Tibial nerve (tissue), 4 donors: ENCODE data around the gene SOX8. TPM values are rescaled to one million over a fixed set of nuclear protein-coding genes. Genes with fewer than 3 reads are reported as not detected.

Experiments
- DNase-seq, 2 donors: peaks; one replicate each; pipeline ENCODE4 v3.0.0-alpha.2; 2019; ENCODE audit warnings: low spot score in 2 of 2
- H3K27ac ChIP-seq, 4 donors: fragments of 200-600 bp; sonication (generic) in 3 of 4; one replicate each; pipeline ENCODE4 v1.5.1; 2017 to 2019; ENCODE audit warnings: mild to moderate bottlenecking in 1 of 4
- H3K27me3 ChIP-seq, 2 donors: fragments of 200-600 bp; sonication (generic) in 1 of 2; one replicate each; pipeline versions ENCODE4 v1.5.1 to v1.6.0; 2017 to 2019
- H3K36me3 ChIP-seq, 3 donors: fragments of 200-600 bp; sonication (generic); one replicate each; pipeline ENCODE4 v1.5.1; 2018 to 2019
- H3K4me1 ChIP-seq, 4 donors: fragments of 200-600 bp; sonication (generic) in 3 of 4; one replicate each; pipeline ENCODE4 v1.5.1; 2017 to 2019
- H3K4me3 ChIP-seq, 4 donors: fragments of 200-600 bp; sonication (generic) in 3 of 4; one replicate each; pipeline ENCODE4 v1.5.1; 2017 to 2019; ENCODE audit warnings: mild to moderate bottlenecking in 1 of 4, moderate library complexity in 1 of 4
- H3K9me3 ChIP-seq, 4 donors: fragments of 200-600 bp; sonication (generic) in 3 of 4; one replicate each; pipeline ENCODE4 v1.5.1; 2017 to 2019
- EP300 ChIP-seq, 2 donors: sonication (generic); formaldehyde crosslinking; IDR thresholded peaks; one replicate each; pipeline ENCODE4 v1.6.1; 2017; ENCODE audit warnings: antibody characterized with exemption in 2 of 2, mild to moderate bottlenecking in 1 of 2
- POLR2A ChIP-seq, 2 donors: fragments of 450-650 bp; IDR thresholded peaks; one replicate each; pipeline ENCODE4 v1.6.1; 2017; ENCODE audit warnings: antibody characterized with exemption in 2 of 2, mild to moderate bottlenecking in 2 of 2, moderate library complexity in 2 of 2
- WGBS, 2 donors: methylation state at CpG; one replicate each; pipeline ENCODE4 v1.1.5; 2018; 5-methylcytosine and 5-hydroxymethylcytosine counted together
- total RNA-seq, 4 donors: library from RNA; depleted of rRNA; stranded (reverse); fragments of >200 nt; gene quantifications; one replicate each; pipeline ENCODE4 v1.1.0, GENCODE V29; 2016
- TF ChIP-seq, protein P1 (sequence below), 5 experiments: fragments of 200-600 bp in 3 of 5; fragments of 450-650 bp in 2 of 5; sonication (generic) in 3 of 5; IDR thresholded peaks; one replicate each; pipeline ENCODE4 v1.5.1; 2016 to 2019; ENCODE audit warnings: antibody characterized with exemption in 5 of 5, mild to moderate bottlenecking in 3 of 5, moderate library complexity in 2 of 5

Gene SOX8
- total RNA-seq, 4 donors from 2014 or later = 51.3 to 74.5 (median 66.3) TPM

DNA sequence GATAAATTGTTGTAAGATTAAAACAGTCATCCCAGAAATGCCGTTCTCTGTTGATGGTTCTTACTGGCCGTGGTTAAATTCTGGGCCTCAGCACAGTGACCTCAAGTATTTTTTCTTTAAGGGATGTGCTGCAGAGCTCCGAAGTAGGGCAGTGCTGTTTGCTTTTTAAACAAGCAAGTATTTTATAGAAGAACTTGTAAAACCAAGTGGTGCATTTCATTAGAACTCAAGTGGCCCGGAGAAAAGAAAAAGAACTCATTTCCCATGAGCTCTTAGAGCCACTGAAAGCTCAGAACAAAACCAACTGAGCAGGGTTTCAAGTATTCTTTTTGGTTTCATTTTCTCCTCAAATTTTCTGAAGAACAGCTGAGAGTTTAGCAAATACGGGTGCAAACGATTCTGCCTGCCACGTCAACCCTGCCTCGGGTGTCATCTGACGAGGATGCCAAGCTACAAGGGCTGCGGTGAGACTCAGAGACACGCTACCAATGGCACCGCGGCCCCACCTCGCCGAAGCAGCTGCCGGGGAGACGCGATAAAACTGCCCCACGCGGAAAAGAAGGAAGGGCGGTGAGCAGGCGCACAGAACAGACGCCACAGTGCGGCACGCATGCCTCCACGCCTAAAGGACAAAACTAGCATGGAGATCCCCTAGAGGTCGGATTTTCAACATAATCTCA, 17.1 kb upstream of the SOX8 start:
- peak overlapping the region in 2 of 4 donors; percentile 58 to 75 for H3K27ac ChIP-seq
- peaks cover 0 to 38% (median 6%) of the 10 kb centered on the region in 4 donors for H3K4me1 ChIP-seq
- peak overlapping the region; percentile 1 to 22 (median 12) for H3K4me3 ChIP-seq
- no peaks in the 10 kb centered on the region for H3K27me3 ChIP-seq
- H3K9me3 ChIP-seq = no peaks in the 10 kb centered on the region
- 69 to 72% methylated on average over 27 of the region's 27 CpGs for WGBS, 2 donors
- peaks cover 0 to 40% (median 0%) of the 10 kb centered on the region in 3 donors for H3K36me3 ChIP-seq
- TF ChIP-seq POLR2A (IDR thresholded peaks at IDR 0.05) = no peak
- TF ChIP-seq EP300 (IDR thresholded peaks at IDR 0.05) = no peak
- TF ChIP-seq, protein P1, sequence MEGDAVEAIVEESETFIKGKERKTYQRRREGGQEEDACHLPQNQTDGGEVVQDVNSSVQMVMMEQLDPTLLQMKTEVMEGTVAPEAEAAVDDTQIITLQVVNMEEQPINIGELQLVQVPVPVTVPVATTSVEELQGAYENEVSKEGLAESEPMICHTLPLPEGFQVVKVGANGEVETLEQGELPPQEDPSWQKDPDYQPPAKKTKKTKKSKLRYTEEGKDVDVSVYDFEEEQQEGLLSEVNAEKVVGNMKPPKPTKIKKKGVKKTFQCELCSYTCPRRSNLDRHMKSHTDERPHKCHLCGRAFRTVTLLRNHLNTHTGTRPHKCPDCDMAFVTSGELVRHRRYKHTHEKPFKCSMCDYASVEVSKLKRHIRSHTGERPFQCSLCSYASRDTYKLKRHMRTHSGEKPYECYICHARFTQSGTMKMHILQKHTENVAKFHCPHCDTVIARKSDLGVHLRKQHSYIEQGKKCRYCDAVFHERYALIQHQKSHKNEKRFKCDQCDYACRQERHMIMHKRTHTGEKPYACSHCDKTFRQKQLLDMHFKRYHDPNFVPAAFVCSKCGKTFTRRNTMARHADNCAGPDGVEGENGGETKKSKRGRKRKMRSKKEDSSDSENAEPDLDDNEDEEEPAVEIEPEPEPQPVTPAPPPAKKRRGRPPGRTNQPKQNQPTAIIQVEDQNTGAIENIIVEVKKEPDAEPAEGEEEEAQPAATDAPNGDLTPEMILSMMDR (IDR thresholded peaks at IDR 0.05) = no peak
- DNase-seq = no peak

DNA sequence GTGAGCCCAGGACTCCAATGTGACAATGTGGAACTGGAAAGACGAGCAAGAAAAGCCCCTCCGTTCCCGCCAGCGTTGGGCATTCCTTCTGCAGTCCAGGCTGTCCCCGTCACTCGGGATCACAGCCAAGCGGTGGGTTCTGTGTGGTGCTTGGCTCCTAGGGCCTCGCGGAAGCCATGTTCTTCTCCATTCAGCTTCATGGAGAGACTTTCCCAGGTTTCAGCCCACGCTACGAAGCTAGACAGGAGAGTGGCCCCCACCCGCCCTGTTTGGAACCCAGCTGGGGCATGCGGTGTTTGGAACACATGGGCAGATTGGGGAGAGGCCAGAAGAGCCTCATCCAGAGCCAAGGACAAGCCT, 16.6 kb upstream of the SOX8 start:
- WGBS, 2 donors = 89 to 91% methylated on average over 13 of the region's 13 CpGs
- TF ChIP-seq POLR2A (IDR thresholded peaks at IDR 0.05) (no peak), EP300 (IDR thresholded peaks at IDR 0.05) (no peak)
- Histone ChIP-seq H3K36me3 (peaks cover 0 to 38% (median 0%) of the 10 kb centered on the region in 3 donors), H3K9me3 (no peaks in the 10 kb centered on the region), H3K4me1 (peaks cover 0 to 44% (median 11%) of the 10 kb centered on the region in 4 donors), H3K4me3 (no peak overlapping the region), H3K27ac (peak overlapping the region in 2 of 4 donors; percentile 58 to 75), H3K27me3 (no peaks in the 10 kb centered on the region)
- no peak for DNase-seq

DNA sequence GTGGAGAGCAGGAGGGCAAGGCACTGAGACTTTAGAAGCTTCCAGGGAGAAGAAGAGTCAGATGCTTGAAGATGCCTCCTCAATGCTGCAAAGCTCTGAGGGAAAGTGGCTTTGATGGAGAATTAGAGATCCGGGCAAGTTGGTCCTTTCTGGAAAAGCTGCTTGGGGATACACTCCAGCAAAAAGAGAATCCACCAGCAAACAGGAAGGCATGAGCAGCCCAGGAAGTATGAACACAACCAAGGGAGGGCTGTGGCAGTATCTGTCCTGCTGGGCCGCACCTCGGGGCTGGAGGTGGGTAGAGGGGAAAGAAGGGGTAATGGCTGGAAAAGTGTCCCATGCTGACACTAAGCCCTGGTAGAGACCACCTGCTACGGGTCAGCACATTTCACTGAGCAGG, 16.1 kb upstream of the SOX8 start:
- no peak for DNase-seq
- Histone ChIP-seq H3K9me3 (no peaks in the 10 kb centered on the region), H3K4me3 (no peak overlapping the region), H3K4me1 (peaks cover 0 to 48% (median 13%) of the 10 kb centered on the region in 4 donors), H3K27me3 (no peaks in the 10 kb centered on the region), H3K27ac (peak overlapping the region in 1 of 4 donors; percentile 75), H3K36me3 (peaks cover 0 to 38% (median 0%) of the 10 kb centered on the region in 3 donors)
- TF ChIP-seq, protein P1 (IDR thresholded peaks at IDR 0.05) = no peak
- TF ChIP-seq POLR2A (IDR thresholded peaks at IDR 0.05) (no peak), EP300 (IDR thresholded peaks at IDR 0.05) (no peak)
- 96 to 97% methylated on average over 4 of the region's 4 CpGs for WGBS, 2 donors

DNA sequence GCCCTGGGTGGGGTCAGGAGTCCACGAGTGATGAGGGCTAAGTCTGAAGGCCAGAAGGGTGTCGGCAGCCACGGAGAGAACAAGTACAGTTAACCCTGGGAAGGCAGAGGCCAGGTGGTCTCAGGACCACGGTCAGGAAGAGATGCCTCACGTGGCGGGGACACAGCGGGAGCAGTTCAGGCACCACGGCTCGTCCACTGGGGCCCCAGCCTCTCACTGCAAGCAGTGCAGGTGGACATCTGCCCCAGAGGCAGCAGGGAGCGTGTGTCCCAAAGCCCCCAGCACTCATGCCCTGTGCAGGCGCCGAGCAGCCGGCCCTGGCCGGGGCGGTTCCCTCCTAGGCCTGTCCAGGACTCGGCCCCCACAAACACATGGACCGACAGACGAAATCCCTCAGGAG, 15.5 kb upstream of the SOX8 start:
- no peak overlapping the region for H3K27ac ChIP-seq
- H3K36me3 ChIP-seq = peaks cover 0 to 38% (median 0%) of the 10 kb centered on the region in 3 donors
- H3K4me3 ChIP-seq = no peak overlapping the region
- WGBS, 2 donors = 96 to 97% methylated on average over 18 of the region's 18 CpGs
- H3K4me1 ChIP-seq = peaks cover 0 to 51% (median 13%) of the 10 kb centered on the region in 4 donors
- no peaks in the 10 kb centered on the region for H3K9me3 ChIP-seq
- H3K27me3 ChIP-seq = no peaks in the 10 kb centered on the region
- no peak for DNase-seq
- TF ChIP-seq POLR2A (IDR thresholded peaks at IDR 0.05) (no peak), EP300 (IDR thresholded peaks at IDR 0.05) (no peak)
- TF ChIP-seq, protein P1 (IDR thresholded peaks at IDR 0.05) = no peak

DNA sequence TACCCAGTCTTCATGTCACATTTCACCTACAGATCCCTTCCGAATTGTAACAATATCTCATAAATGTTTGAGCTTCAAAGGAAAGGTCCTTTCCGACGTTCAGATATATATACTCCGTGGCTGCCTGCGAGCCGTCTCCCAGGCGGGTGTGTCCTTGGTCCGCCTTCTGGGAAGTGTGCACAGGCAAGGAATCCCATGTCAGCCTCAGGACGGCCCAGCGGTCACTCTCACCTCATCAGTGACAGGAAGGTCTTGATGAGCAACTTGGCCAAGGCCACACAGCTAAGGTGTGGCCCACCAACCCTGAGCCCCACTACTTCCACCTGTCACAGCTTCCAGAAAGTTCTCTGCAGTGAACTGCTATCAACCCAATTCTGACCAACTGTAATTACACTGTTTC, 15.1 kb upstream of the SOX8 start:
- 94 to 97% methylated on average over 10 of the region's 10 CpGs for WGBS, 2 donors
- Histone ChIP-seq H3K4me1 (peaks cover 0 to 56% (median 16%) of the 10 kb centered on the region in 4 donors), H3K27ac (no peak overlapping the region), H3K36me3 (peaks cover 0 to 38% (median 0%) of the 10 kb centered on the region in 3 donors), H3K9me3 (no peaks in the 10 kb centered on the region), H3K4me3 (no peak overlapping the region), H3K27me3 (no peaks in the 10 kb centered on the region)
- TF ChIP-seq POLR2A (IDR thresholded peaks at IDR 0.05) (no peak), EP300 (IDR thresholded peaks at IDR 0.05) (no peak)
- TF ChIP-seq, protein P1 (IDR thresholded peaks at IDR 0.05) = no peak
- no peak for DNase-seq
